Smooth muscle cell (in vitro differentiated cells): ENCODE results near the gene NFAT5. TPM values are rescaled to one million over a fixed set of nuclear protein-coding genes. Genes with fewer than 3 reads are reported as not detected.

Experiments used
- DNase-seq: peaks from one replicate; lab custom pipeline; 2025; ENCODE audit not compliant: unreplicated experiment; lab: John Stamatoyannopoulos, UW
- H2AFZ ChIP-seq: fragments of 200-600 bp; sonication (generic); 2 replicates; pipeline ENCODE4 v1.6.0; 2016; ENCODE audit warnings: antibody characterized with exemption, low read depth, mild to moderate bottlenecking
- H3F3A ChIP-seq: fragments of 200-600 bp; sonication (generic); 2 replicates; pipeline ENCODE4 v1.6.0; 2017; ENCODE audit warnings: antibody characterized with exemption, low read depth
- H3K27ac ChIP-seq: fragments of 200-600 bp; sonication (generic); 2 replicates; pipeline ENCODE4 v1.5.1; 2016; ENCODE audit warnings: low read depth, mild to moderate bottlenecking
- H3K27me3 ChIP-seq: fragments of 200-600 bp; sonication (generic); 2 replicates; pipeline ENCODE4 v1.6.1; 2016; ENCODE audit warnings: low read depth, mild to moderate bottlenecking
- H3K36me3 ChIP-seq: fragments of 200-600 bp; sonication (generic); 2 replicates; pipeline ENCODE4 v1.5.1; 2016; ENCODE audit warnings: low read depth
- H3K4me1 ChIP-seq: fragments of 200-600 bp; sonication (generic); 2 replicates; pipeline ENCODE4 v1.5.1; 2016; ENCODE audit warnings: low read depth
- H3K4me2 ChIP-seq: fragments of 200-600 bp; sonication (generic); 2 replicates; pipeline ENCODE4 v1.6.0; 2016; ENCODE audit warnings: mild to moderate bottlenecking
- H3K4me3 ChIP-seq: fragments of 200-600 bp; sonication (generic); 2 replicates; pipeline ENCODE4 v1.5.1; 2016; ENCODE audit warnings: mild to moderate bottlenecking
- H3K79me2 ChIP-seq: fragments of 200-600 bp; sonication (generic); 2 replicates; pipeline ENCODE4 v1.6.0; 2016; ENCODE audit warnings: low read depth, mild to moderate bottlenecking
- H3K9ac ChIP-seq: fragments of 200-600 bp; sonication (generic); 2 replicates; pipeline ENCODE4 v1.6.0; 2016; ENCODE audit warnings: low read depth
- H3K9me3 ChIP-seq: fragments of 200-600 bp; sonication (generic); replicated peaks from 2 replicates; pipeline ENCODE4 v1.5.1; 2016; ENCODE audit warnings: low read depth
- H4K20me1 ChIP-seq: fragments of 200-600 bp; sonication (generic); 2 replicates; pipeline ENCODE4 v1.6.0; 2016; ENCODE audit warnings: low read depth
- CTCF ChIP-seq: fragments of 200-600 bp; sonication (generic); IDR thresholded peaks from 2 replicates; pipeline ENCODE4 v1.5.1; 2017; ENCODE audit warnings: borderline replicate concordance, mild to moderate bottlenecking, antibody characterized with exemption; ENCODE audit not compliant: insufficient read depth, poor library complexity, severe bottlenecking
- WGBS: methylation state at CpG from one replicate; pipeline ENCODE4 v1.1.7; 2016; ENCODE audit warnings: low lambda C conversion rate; 5-methylcytosine and 5-hydroxymethylcytosine counted together
- polyA plus RNA-seq: library from polyadenylated mRNA; unstranded; fragments of >200 nt; fragmentation: Nextera tagmentation; extraction: Ambion mirVana; gene quantifications from 2 replicates; pipeline ENCODE4 v1.2.1, GENCODE V29; 2016
- total RNA-seq: library from RNA; depleted of rRNA; stranded (reverse); fragments of >200 nt; gene quantifications from 2 replicates; pipeline ENCODE4 v1.2.3, GENCODE V29; 2014

Gene NFAT5
- total and polyA plus RNA-seq, 2 experiments from 2014 or later: 4.2 to 44.3 TPM

- TF ChIP-seq CTCF: no peak
- no peak overlapping the region for H3K4me2 ChIP-seq
- no peak for DNase-seq
- H3K27ac ChIP-seq: no peak overlapping the region
- H3K36me3 ChIP-seq: peaks cover 26% of the 10 kb centered on the region
- no peak overlapping the region for H2AFZ ChIP-seq
- peaks cover 5% of the 10 kb centered on the region for H3K79me2 ChIP-seq
- no peak overlapping the region for H3K9ac ChIP-seq
- no peaks in the 10 kb centered on the region for H4K20me1 ChIP-seq
- H3K4me3 ChIP-seq: no peak overlapping the region
- H3K27me3 ChIP-seq: no peaks in the 10 kb centered on the region
- WGBS: 90% methylated on average over 10 of the region's 10 CpGs
- no peaks in the 10 kb centered on the region for H3K9me3 ChIP-seq
- no peaks in the 10 kb centered on the region for H3F3A ChIP-seq
- H3K4me1 ChIP-seq: no peaks in the 10 kb centered on the region
These were observed 180.2 kb downstream of the NFAT5 start for GRCh38 chr16:69745959-69746358.

GRCh38 chr16:69747115-69747514 lies 181.3 kb downstream of the NFAT5 start:
- no peak overlapping the region for H3K9ac ChIP-seq
- no peak for DNase-seq
- H3K4me3 ChIP-seq: no peak overlapping the region
- H3K4me2 ChIP-seq: no peak overlapping the region
- no peaks in the 10 kb centered on the region for H3K4me1 ChIP-seq
- no peak overlapping the region for H3K27ac ChIP-seq
- no peaks in the 10 kb centered on the region for H4K20me1 ChIP-seq
- peaks cover 23% of the 10 kb centered on the region for H3K36me3 ChIP-seq
- no peak overlapping the region for H2AFZ ChIP-seq
- H3K27me3 ChIP-seq: no peaks in the 10 kb centered on the region
- no peaks in the 10 kb centered on the region for H3F3A ChIP-seq
- H3K79me2 ChIP-seq: peaks cover 13% of the 10 kb centered on the region
- 38% methylated on average over 3 of the region's 8 CpGs for WGBS
- TF ChIP-seq CTCF: no peak
- no peaks in the 10 kb centered on the region for H3K9me3 ChIP-seq

- H3K9me3 ChIP-seq: no peaks in the 10 kb centered on the region
- H3K9ac ChIP-seq: no peak overlapping the region
- peaks cover 6% of the 10 kb centered on the region for H3K4me1 ChIP-seq
- H2AFZ ChIP-seq: no peak overlapping the region
- H3K79me2 ChIP-seq: peaks cover 30% of the 10 kb centered on the region
- no peak overlapping the region for H3K4me2 ChIP-seq
- H3K27me3 ChIP-seq: no peaks in the 10 kb centered on the region
- peaks cover 23% of the 10 kb centered on the region for H3K36me3 ChIP-seq
- no peak for DNase-seq
- no peak overlapping the region for H3K27ac ChIP-seq
- WGBS: 91% methylated on average over 20 of the region's 20 CpGs
- no peak overlapping the region for H3K4me3 ChIP-seq
- H3F3A ChIP-seq: no peaks in the 10 kb centered on the region
- no peaks in the 10 kb centered on the region for H4K20me1 ChIP-seq
- TF ChIP-seq CTCF: no peak
These were observed 183.1 kb downstream of the NFAT5 start for GRCh38 chr16:69748694-69749345.

DNA sequence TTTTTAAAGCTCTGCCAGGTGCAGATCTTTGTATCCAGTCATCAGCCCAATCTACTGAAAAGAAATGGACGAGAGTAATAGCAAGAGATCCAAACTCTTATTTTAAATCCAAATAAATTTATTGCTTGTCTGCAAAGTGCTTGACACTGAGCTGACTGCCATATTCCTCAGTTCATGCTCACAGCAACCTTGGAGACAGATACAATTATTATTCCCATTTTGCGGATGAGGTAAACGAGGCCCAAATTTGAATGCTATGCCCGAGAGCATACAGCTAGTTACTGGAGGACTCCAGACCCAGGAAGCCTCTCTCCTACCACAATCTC lies 188.3 kb downstream of the NFAT5 start:
- Histone ChIP-seq H3K4me3 (peak overlapping the region; percentile 67), H3K79me2 (peaks cover 39% of the 10 kb centered on the region), H3K9ac (peak overlapping the region; percentile 81), H3K9me3 (no peaks in the 10 kb centered on the region), H3F3A (no peaks in the 10 kb centered on the region), H3K27ac (peak overlapping the region; percentile 15), H3K4me2 (peak overlapping the region; percentile 91), H4K20me1 (no peaks in the 10 kb centered on the region), H3K4me1 (peaks cover 8% of the 10 kb centered on the region), H2AFZ (peak overlapping the region; percentile 81), H3K27me3 (no peaks in the 10 kb centered on the region), H3K36me3 (peaks cover 11% of the 10 kb centered on the region)
- WGBS: 6% methylated on average over 4 of the region's 4 CpGs
- no peak for TF ChIP-seq CTCF
- no peak for DNase-seq
